HepG2 (cell line): Measurements from ENCODE around the gene TTC31. TPM values are rescaled to one million over a fixed set of nuclear protein-coding genes. Genes with fewer than 3 reads are reported as not detected.

Experiments used
- AGO1 ChIP-seq: fragments of 200-400 bp; formaldehyde crosslinking; IDR thresholded peaks from 2 replicates; pipeline ENCODE4 v1.6.1; 2017; ENCODE audit warnings: mild to moderate bottlenecking, low read depth, low read length, moderate library complexity; ENCODE audit not compliant: poor library complexity, severe bottlenecking
- DDIT3 ChIP-seq: sonication (generic); formaldehyde crosslinking; IDR thresholded peaks from 2 replicates; pipeline ENCODE4 v1.4.0; 2020; ENCODE audit warnings: mild to moderate bottlenecking, missing genetic modification reagents
- FOXA3 ChIP-seq: IDR thresholded peaks from 2 replicates; pipeline ENCODE4 v1.6.1; 2016; ENCODE audit warnings: missing genetic modification reagents, missing compliant biosample characterization
- FOXO1 ChIP-seq: sonication (generic); formaldehyde crosslinking; IDR thresholded peaks from 2 replicates; pipeline ENCODE4 v1.4.0; 2020; ENCODE audit warnings: missing genetic modification reagents
- GATAD2A ChIP-seq: IDR thresholded peaks from 2 replicates; pipeline ENCODE4 v1.6.1; 2016
- HCFC1 ChIP-seq: fragments of 150-350 bp; IDR thresholded peaks from 2 replicates; pipeline ENCODE4 v1.6.1; 2014; ENCODE audit warnings: low read depth, low read length
- NFE2L2 ChIP-seq: fragments of 150-350 bp; IDR thresholded peaks from 2 replicates; pipeline ENCODE4 v1.6.1; 2014; ENCODE audit warnings: low read length
- NR0B2 ChIP-seq: sonication (generic); formaldehyde crosslinking; IDR thresholded peaks from 2 replicates; pipeline ENCODE4 v1.4.0; 2020; ENCODE audit warnings: mild to moderate bottlenecking, missing genetic modification reagents
- PRDM4 ChIP-seq: sonication (generic); formaldehyde crosslinking; IDR thresholded peaks from 2 replicates; pipeline ENCODE4 v1.9.0; 2021; ENCODE audit warnings: missing genetic modification reagents, borderline replicate concordance
- SMAD3 ChIP-seq: sonication (generic); formaldehyde crosslinking; IDR thresholded peaks from 2 replicates; pipeline ENCODE4 v1.4.0; 2020; ENCODE audit warnings: missing genetic modification reagents
- SNAPC2 ChIP-seq: sonication (generic); formaldehyde crosslinking; IDR thresholded peaks from 2 replicates; pipeline ENCODE4 v1.8.1; 2022; ENCODE audit warnings: mild to moderate bottlenecking, missing genetic modification reagents
- SP4 ChIP-seq: sonication (generic); formaldehyde crosslinking; IDR thresholded peaks from 2 replicates; pipeline ENCODE4 v1.8.1; 2023; ENCODE audit warnings: mild to moderate bottlenecking, missing genetic modification reagents
- TBX2 ChIP-seq: sonication (generic); formaldehyde crosslinking; IDR thresholded peaks from 2 replicates; pipeline ENCODE4 v1.5.0; 2020; ENCODE audit warnings: missing genetic modification reagents, mild to moderate bottlenecking, borderline replicate concordance
- TFAP4 ChIP-seq: sonication (generic); IDR thresholded peaks from 2 replicates; pipeline ENCODE4 v1.6.1; 2016; ENCODE audit warnings: low read depth, borderline replicate concordance
- ZBTB26 ChIP-seq: IDR thresholded peaks from 2 replicates; pipeline ENCODE4 v1.6.1; 2016; ENCODE audit warnings: missing compliant biosample characterization, missing genetic modification reagents, borderline replicate concordance
- ZKSCAN8 ChIP-seq: IDR thresholded peaks from 2 replicates; pipeline ENCODE4 v1.6.1; 2016; ENCODE audit warnings: borderline replicate concordance, missing genetic modification reagents, missing compliant biosample characterization
- ZNF180 ChIP-seq: sonication (generic); formaldehyde crosslinking; IDR thresholded peaks from 2 replicates; pipeline ENCODE4 v1.4.0; 2020; ENCODE audit warnings: low read depth, missing genetic modification reagents, borderline replicate concordance
- ZNF335 ChIP-seq: sonication (generic); formaldehyde crosslinking; IDR thresholded peaks from 2 replicates; pipeline ENCODE4 v1.4.0; 2020; ENCODE audit warnings: missing genetic modification reagents
- ZNF547 ChIP-seq: sonication (generic); formaldehyde crosslinking; IDR thresholded peaks from 2 replicates; pipeline ENCODE4 v1.5.1; 2020; ENCODE audit warnings: mild to moderate bottlenecking, missing genetic modification reagents
- ZNF557 ChIP-seq: sonication (generic); formaldehyde crosslinking; IDR thresholded peaks from 2 replicates; pipeline ENCODE4 v1.4.0; 2020; ENCODE audit warnings: missing genetic modification reagents
- ZNF770 ChIP-seq: sonication (generic); formaldehyde crosslinking; IDR thresholded peaks from 2 replicates; pipeline ENCODE4 v1.5.0; 2020; ENCODE audit warnings: mild to moderate bottlenecking, missing genetic modification reagents
- ZNF841 ChIP-seq: sonication (generic); formaldehyde crosslinking; IDR thresholded peaks from 2 replicates; pipeline ENCODE4 v1.8.1; 2023; ENCODE audit warnings: missing genetic modification reagents, borderline replicate concordance
- ZZZ3 ChIP-seq: sonication (generic); formaldehyde crosslinking; IDR thresholded peaks from 2 replicates; pipeline ENCODE4 v1.4.0; 2020; ENCODE audit warnings: missing genetic modification reagents, mild to moderate bottlenecking, borderline replicate concordance
- polyA plus RNA-seq, 8 experiments: library from polyadenylated mRNA; depleted of rRNA in 3 of 8; stranded (reverse) in 7 of 8; unstranded in 1 of 8; fragments of >200 nt; fragmentation: Illumina TruSeq in 4 of 8; extraction: Trizol in 4 of 8; gene quantifications; 2 replicates each; pipeline versions ENCODE4 v1.2.1 to v1.2.3, GENCODE V29; 2011 to 2016; ENCODE audit warnings: low read depth in 4 of 8, missing spikeins in 1 of 8, mixed read lengths in 1 of 8; ENCODE audit not compliant: insufficient read depth in 1 of 8
- total RNA-seq, 5 experiments: library from RNA; depleted of rRNA; stranded (reverse); fragments of >200 nt; fragmentation: Illumina TruSeq; extraction: Trizol; gene quantifications; 2 replicates each; pipeline ENCODE4 v1.2.3, GENCODE V29; 2016; ENCODE audit warnings: low read depth in 1 of 5

TTC31 gene
- total and polyA plus RNA-seq, 2 of the 13 experiments (the other 11 are each of a cell fraction or from before 2014, with no cell fraction given): 28.3 to 39.5 TPM

- TF ChIP-seq FOXA3 (CRISPR knock-in tag) (peak; percentile 80), ZNF770 (CRISPR knock-in tag) (peak; percentile 88; the same call in 1 of the 2 replicates), ZNF180 (CRISPR knock-in tag) (no peak), SNAPC2 (CRISPR knock-in tag) (no peak; the same call in 1 of the 2 replicates), AGO1 (no peak), ZKSCAN8 (CRISPR knock-in tag) (no peak), NR0B2 (CRISPR knock-in tag) (no peak), PRDM4 (no peak), ZNF335 (no peak), TFAP4 (no peak; the same call in 1 of the 2 replicates), FOXO1 (CRISPR knock-in tag) (no peak; the same call in 1 of the 2 replicates), DDIT3 (no peak), ZNF841 (CRISPR knock-in tag) (peak; percentile 86), NFE2L2 (no peak), ZZZ3 (CRISPR knock-in tag) (no peak), TBX2 (CRISPR knock-in tag) (peak; percentile 89), SMAD3 (CRISPR knock-in tag) (peak; percentile 72; the same call in 1 of the 2 replicates), ZBTB26 (CRISPR knock-in tag) (no peak), SP4 (CRISPR knock-in tag) (no peak), HCFC1 (no peak), ZNF557 (CRISPR knock-in tag) (no peak), GATAD2A (CRISPR knock-in tag) (peak; percentile 99), ZNF547 (CRISPR knock-in tag) (peak; percentile 64)
Measured at GRCh38 chr2:74488643-74489481, 6.0 kb downstream of the TTC31 start (continued).
